GM21423 (cell line): ENCODE results near the gene ELMOD1.

Experiments
- ATAC-seq: cut with Tn5 transposase; IDR thresholded peaks from one replicate; pipeline ENCODE4 v1.9.1; 2021; ENCODE audit warnings: mild to moderate bottlenecking, moderate library complexity; ENCODE audit not compliant: unreplicated experiment

The ELMOD1 gene

DNA sequence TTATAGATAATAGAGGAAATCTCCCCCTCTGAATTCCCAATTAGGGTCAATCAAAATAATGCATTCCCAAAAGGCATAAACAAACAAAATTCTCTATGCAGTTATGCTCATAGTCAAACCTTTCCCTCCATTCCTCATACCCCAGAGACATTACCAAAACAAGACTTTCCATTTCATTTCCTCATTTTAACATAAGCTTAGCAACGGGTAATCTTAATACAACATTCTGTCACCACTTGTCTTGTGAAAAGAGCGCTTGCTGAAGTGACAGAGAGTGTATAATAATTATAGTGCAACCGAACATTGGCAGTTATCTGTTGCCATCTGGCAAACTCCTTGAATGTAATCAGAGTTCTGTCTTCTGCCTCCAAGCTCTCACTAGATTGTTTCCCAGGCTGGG lies 122.1 kb downstream of the ELMOD1 start:
- no peak for ATAC-seq
